Stimulated activated CD4-positive, alpha-beta T cell treated with anti-CD3 and anti-CD28 coated beads, Interleukin-12 subunit alpha, Interleukin-12 subunit beta, amount 100 ng/mL, for 4 hours (primary cell): ENCODE data around the gene PROSER3.
"Not testable (repeated sequence)": the region's sequence is repeated elsewhere in the genome, so short reads cannot be mapped to it uniquely, and the experiment has no call there.

Source experiments
- DNase-seq: peaks from one replicate; pipeline ENCODE4 v3.0.0-alpha.2; 2020

PROSER3 gene

GRCh38 chr19:35722897-35723296 is 35.1 kb upstream of the PROSER3 start:
- no peak for DNase-seq

- no peak for DNase-seq
Observed at GRCh38 chr19:35723671-35724070, 34.3 kb upstream of the PROSER3 start.

- DNase-seq = not testable (repeated sequence)
Observed at GRCh38 chr19:35724132-35724531, 33.8 kb upstream of the PROSER3 start.

GRCh38 chr19:35724560-35724959 is 33.4 kb upstream of the PROSER3 start:
- no peak for DNase-seq

- no peak for DNase-seq
Observed at GRCh38 chr19:35725216-35725861, 32.6 kb upstream of the PROSER3 start.

GRCh38 chr19:35727053-35727955 is 30.7 kb upstream of the PROSER3 start:
- DNase-seq = no peak

- DNase-seq = no peak
Observed at GRCh38 chr19:35727956-35728706, 29.8 kb upstream of the PROSER3 start.

GRCh38 chr19:35729021-35729420 is 29.0 kb upstream of the PROSER3 start:
- no peak for DNase-seq

GRCh38 chr19:35729763-35730162 is 28.2 kb upstream of the PROSER3 start:
- DNase-seq = no peak

GRCh38 chr19:35730326-35730725 is 27.6 kb upstream of the PROSER3 start:
- DNase-seq = no peak

GRCh38 chr19:35731353-35731752 is 26.6 kb upstream of the PROSER3 start:
- no peak for DNase-seq

GRCh38 chr19:35731779-35732405 is 26.1 kb upstream of the PROSER3 start:
- no peak for DNase-seq

- DNase-seq = no peak
Observed at GRCh38 chr19:35732540-35733179, 25.3 kb upstream of the PROSER3 start.

GRCh38 chr19:35733180-35734125 is 24.5 kb upstream of the PROSER3 start:
- no peak for DNase-seq

- no peak for DNase-seq
Observed at GRCh38 chr19:35734273-35734672, 23.7 kb upstream of the PROSER3 start.

- no peak for DNase-seq
Observed at GRCh38 chr19:35734889-35735288, 23.1 kb upstream of the PROSER3 start.

GRCh38 chr19:35736913-35737886 is 20.8 kb upstream of the PROSER3 start:
- DNase-seq = no peak

GRCh38 chr19:35738021-35738886 is 19.7 kb upstream of the PROSER3 start:
- DNase-seq = no peak

- no peak for DNase-seq
Observed at GRCh38 chr19:35738887-35739229, 19.1 kb upstream of the PROSER3 start.
